ENCODE results near the gene GPX3.

DNA sequence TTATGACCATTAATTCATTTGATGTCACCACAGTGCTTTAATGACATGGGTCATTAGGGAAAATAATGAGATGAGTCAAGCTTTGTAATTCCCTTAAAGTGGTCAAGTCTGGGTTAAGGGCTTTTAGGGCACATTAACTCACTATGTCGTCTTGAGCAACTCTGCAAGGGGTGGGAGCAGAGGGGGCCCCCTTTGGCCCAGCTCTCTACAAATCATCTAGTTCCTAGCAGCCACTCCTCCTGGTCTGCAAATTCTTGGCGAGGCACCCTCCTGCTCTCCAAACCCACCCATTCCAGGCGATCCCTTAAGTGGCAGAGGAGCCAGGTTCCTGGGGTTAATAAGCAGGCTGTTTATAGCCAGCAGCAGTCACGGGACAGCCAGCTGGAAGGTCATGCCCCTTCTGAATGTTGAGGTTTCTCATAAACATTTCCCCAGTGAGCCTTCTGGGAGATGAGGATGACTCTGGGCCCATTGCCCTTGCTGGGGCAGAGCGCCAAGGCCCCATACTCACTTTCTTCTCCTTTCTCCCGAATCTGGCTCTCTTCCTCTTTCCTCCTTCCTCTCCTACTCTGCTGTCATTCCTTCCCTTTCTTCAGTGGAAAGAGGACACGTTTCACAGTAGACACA lies 14.3 kb upstream of the GPX3 start:
- no peak for TF ChIP-seq POLR2A (IDR thresholded peaks at IDR 0.05)
- TF ChIP-seq, protein P1, sequence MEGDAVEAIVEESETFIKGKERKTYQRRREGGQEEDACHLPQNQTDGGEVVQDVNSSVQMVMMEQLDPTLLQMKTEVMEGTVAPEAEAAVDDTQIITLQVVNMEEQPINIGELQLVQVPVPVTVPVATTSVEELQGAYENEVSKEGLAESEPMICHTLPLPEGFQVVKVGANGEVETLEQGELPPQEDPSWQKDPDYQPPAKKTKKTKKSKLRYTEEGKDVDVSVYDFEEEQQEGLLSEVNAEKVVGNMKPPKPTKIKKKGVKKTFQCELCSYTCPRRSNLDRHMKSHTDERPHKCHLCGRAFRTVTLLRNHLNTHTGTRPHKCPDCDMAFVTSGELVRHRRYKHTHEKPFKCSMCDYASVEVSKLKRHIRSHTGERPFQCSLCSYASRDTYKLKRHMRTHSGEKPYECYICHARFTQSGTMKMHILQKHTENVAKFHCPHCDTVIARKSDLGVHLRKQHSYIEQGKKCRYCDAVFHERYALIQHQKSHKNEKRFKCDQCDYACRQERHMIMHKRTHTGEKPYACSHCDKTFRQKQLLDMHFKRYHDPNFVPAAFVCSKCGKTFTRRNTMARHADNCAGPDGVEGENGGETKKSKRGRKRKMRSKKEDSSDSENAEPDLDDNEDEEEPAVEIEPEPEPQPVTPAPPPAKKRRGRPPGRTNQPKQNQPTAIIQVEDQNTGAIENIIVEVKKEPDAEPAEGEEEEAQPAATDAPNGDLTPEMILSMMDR (IDR thresholded peaks at IDR 0.05): no peak

All from adrenal gland (tissue), 5 donors.